ENCODE results near the gene PWWP2B. TPM values are rescaled to one million over a fixed set of nuclear protein-coding genes. Genes with fewer than 3 reads are reported as not detected.

The PWWP2B gene
- total and polyA plus RNA-seq, 2 of the 13 experiments (the other 11 are each of a cell fraction or from before 2014, with no cell fraction given), result 2.3 to 4.7 TPM

GRCh38 chr10:132446661-132447445, 49.9 kb downstream of the PWWP2B start (continued):
- TF ChIP-seq THAP7 (CRISPR knock-in tag; IDR thresholded peaks at IDR 0.05) (peak; percentile 40; the same call in 1 of the 2 replicates), CSRNP2 (CRISPR knock-in tag; conservative IDR thresholded peaks at IDR 0.05; ENCODE audit: low read depth) (no peak), NFE2 (CRISPR knock-in tag; IDR thresholded peaks at IDR 0.05) (no peak), THRA (CRISPR knock-in tag; IDR thresholded peaks at IDR 0.05; ENCODE audit: borderline replicate concordance) (no peak), XBP1 (CRISPR knock-in tag; IDR thresholded peaks at IDR 0.05) (no peak), ZNF101 (CRISPR knock-in tag; IDR thresholded peaks at IDR 0.05; ENCODE audit: borderline replicate concordance, low read depth) (no peak), ZNF44 (CRISPR knock-in tag; IDR thresholded peaks at IDR 0.05) (no peak), PCBP1 (IDR thresholded peaks at IDR 0.05; ENCODE audit: borderline replicate concordance, low read depth, low read length) (peak; percentile 24; the same call in 1 of the 2 replicates), ZNF598 (CRISPR knock-in tag; IDR thresholded peaks at IDR 0.05; ENCODE audit: borderline replicate concordance) (no peak), ARID3A (IDR thresholded peaks at IDR 0.05; ENCODE audit: low read depth, low read length) (no peak), ZNF652 (CRISPR knock-in tag; IDR thresholded peaks at IDR 0.05; ENCODE audit: borderline replicate concordance, low read depth) (no peak), PAX8 (CRISPR knock-in tag; IDR thresholded peaks at IDR 0.05; ENCODE audit: borderline replicate concordance) (no peak), ZMYM2 (CRISPR knock-in tag; IDR thresholded peaks at IDR 0.05) (no peak), STAT6 (CRISPR knock-in tag; IDR thresholded peaks at IDR 0.05; ENCODE audit: borderline replicate concordance) (no peak), ZFYVE20 (CRISPR knock-in tag; IDR thresholded peaks at IDR 0.05; ENCODE audit: borderline replicate concordance, low read depth) (no peak), ZBTB38 (CRISPR knock-in tag; IDR thresholded peaks at IDR 0.05) (no peak), ZNF83 (CRISPR knock-in tag; IDR thresholded peaks at IDR 0.05; ENCODE audit: borderline replicate concordance) (no peak), ZNF839 (CRISPR knock-in tag; IDR thresholded peaks at IDR 0.05; ENCODE audit: borderline replicate concordance) (no peak), ZNF562 (CRISPR knock-in tag; IDR thresholded peaks at IDR 0.05; ENCODE audit: borderline replicate concordance) (no peak), POLR2AphosphoS5 (IDR thresholded peaks at IDR 0.05; ENCODE audit: low read depth, low read length) (peak; percentile 45; the same call in 1 of the 2 replicates), SIN3A (IDR thresholded peaks at IDR 0.05; ENCODE audit: borderline replicate concordance, low read depth, low read length) (no peak)
